Kidney epithelial cell (primary cell): ENCODE data around the gene LMF2. TPM values are rescaled to one million over a fixed set of nuclear protein-coding genes. Genes with fewer than 3 reads are reported as not detected.

Experiments used
- DNase-seq: peaks from one replicate; pipeline ENCODE4 v3.0.0-alpha.2; 2010; ENCODE audit warnings: low read depth
- H3K27me3 ChIP-seq: 2 replicates; pipeline ENCODE4 v1.6.0; 2011; ENCODE audit warnings: low read length; ENCODE audit not compliant: control insufficient read depth, insufficient read depth
- H3K36me3 ChIP-seq: 2 replicates; pipeline ENCODE4 v1.5.1; 2011; ENCODE audit warnings: low read length; ENCODE audit not compliant: control insufficient read depth, insufficient read depth
- H3K4me3 ChIP-seq: 2 replicates; pipeline ENCODE4 v1.5.1; 2011; ENCODE audit warnings: low read depth, mild to moderate bottlenecking, control low read depth, low read length
- CTCF ChIP-seq: IDR thresholded peaks from 2 replicates; pipeline ENCODE4 v1.5.1; 2011; ENCODE audit warnings: mild to moderate bottlenecking, moderate library complexity, low read length, control low read depth, inconsistent platforms; ENCODE audit not compliant: insufficient read depth, poor library complexity, severe bottlenecking
- total RNA-seq: library from RNA; depleted of rRNA; stranded (reverse); fragments of >200 nt; gene quantifications from 2 replicates; pipeline ENCODE4 v1.2.3, GENCODE V29; 2015

The LMF2 gene
- total RNA-seq, 1 donor from 2014 or later, result 48.3 TPM

GRCh38 chr22:50481045-50481439 lies 26.5 kb downstream of the LMF2 start:
- H3K27me3 ChIP-seq, result peaks cover 20% of the 10 kb centered on the region
- H3K4me3 ChIP-seq, result peak overlapping the region; percentile 39
- TF ChIP-seq CTCF, result no peak
- DNase-seq, result no peak
- no peaks in the 10 kb centered on the region for H3K36me3 ChIP-seq

DNA sequence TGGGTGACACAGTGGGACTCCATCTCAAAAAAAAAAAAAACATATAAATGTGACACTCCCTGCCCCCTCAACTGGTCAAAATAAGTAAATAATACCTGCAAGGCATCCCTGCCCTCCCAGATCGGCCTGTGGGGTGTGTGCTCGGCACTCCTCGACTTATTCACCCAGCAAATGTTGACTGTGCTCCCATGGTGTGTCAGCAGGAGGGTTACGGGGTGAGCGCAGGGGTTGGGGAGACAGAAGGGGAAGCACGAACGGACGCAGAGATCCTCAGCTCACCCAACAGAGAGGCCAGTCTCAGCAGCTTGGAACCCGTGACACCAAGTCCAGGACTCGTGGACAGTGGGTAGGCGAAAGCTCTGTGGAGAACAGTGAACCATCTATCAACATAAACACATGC lies 27.8 kb downstream of the LMF2 start:
- Histone ChIP-seq H3K4me3 (no peak overlapping the region), H3K27me3 (peaks cover 20% of the 10 kb centered on the region), H3K36me3 (no peaks in the 10 kb centered on the region)
- TF ChIP-seq CTCF, result no peak
- no peak for DNase-seq

DNA sequence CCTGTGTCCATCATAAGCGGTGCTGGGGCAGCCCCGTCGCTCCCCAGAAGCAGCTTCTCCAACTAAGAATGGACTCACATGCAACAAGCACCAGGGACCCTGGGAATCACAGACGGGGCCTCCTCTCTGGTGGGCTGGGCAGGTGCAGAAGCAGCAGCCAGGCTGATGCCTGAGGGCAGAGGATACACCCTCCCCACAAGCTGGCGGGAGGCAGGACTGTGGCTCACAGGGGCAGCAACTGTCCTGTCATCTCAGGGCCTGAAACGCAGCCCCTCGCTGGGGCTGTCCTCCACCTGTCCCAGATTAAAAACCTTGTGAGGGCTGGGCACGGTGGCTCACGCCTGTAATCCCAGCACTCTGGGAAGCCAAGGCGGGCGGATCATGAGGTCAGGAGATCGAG lies 29.6 kb downstream of the LMF2 start:
- no peak for DNase-seq
- H3K27me3 ChIP-seq, result peaks cover 20% of the 10 kb centered on the region
- no peak for TF ChIP-seq CTCF
- no peaks in the 10 kb centered on the region for H3K36me3 ChIP-seq
- no peak overlapping the region for H3K4me3 ChIP-seq

GRCh38 chr22:50476868-50477267 lies 30.6 kb downstream of the LMF2 start:
- H3K4me3 ChIP-seq, result no peak overlapping the region
- no peak for DNase-seq
- no peaks in the 10 kb centered on the region for H3K36me3 ChIP-seq
- peaks cover 19% of the 10 kb centered on the region for H3K27me3 ChIP-seq
- TF ChIP-seq CTCF, result no peak

- DNase-seq, result no peak
- Histone ChIP-seq H3K4me3 (no peak overlapping the region), H3K36me3 (no peaks in the 10 kb centered on the region), H3K27me3 (peaks cover 10% of the 10 kb centered on the region)
- no peak for TF ChIP-seq CTCF
Observed at GRCh38 chr22:50475652-50476002, 31.9 kb downstream of the LMF2 start.
